ENCODE measurements around the gene SEL1L2.

Gene SEL1L2, protein sequence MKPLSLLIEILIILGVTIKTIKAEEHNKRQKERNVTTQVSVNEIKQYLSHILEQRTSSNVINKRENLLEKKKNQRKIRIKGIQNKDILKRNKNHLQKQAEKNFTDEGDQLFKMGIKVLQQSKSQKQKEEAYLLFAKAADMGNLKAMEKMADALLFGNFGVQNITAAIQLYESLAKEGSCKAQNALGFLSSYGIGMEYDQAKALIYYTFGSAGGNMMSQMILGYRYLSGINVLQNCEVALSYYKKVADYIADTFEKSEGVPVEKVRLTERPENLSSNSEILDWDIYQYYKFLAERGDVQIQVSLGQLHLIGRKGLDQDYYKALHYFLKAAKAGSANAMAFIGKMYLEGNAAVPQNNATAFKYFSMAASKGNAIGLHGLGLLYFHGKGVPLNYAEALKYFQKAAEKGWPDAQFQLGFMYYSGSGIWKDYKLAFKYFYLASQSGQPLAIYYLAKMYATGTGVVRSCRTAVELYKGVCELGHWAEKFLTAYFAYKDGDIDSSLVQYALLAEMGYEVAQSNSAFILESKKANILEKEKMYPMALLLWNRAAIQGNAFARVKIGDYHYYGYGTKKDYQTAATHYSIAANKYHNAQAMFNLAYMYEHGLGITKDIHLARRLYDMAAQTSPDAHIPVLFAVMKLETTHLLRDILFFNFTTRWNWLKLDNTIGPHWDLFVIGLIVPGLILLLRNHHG

DNA sequence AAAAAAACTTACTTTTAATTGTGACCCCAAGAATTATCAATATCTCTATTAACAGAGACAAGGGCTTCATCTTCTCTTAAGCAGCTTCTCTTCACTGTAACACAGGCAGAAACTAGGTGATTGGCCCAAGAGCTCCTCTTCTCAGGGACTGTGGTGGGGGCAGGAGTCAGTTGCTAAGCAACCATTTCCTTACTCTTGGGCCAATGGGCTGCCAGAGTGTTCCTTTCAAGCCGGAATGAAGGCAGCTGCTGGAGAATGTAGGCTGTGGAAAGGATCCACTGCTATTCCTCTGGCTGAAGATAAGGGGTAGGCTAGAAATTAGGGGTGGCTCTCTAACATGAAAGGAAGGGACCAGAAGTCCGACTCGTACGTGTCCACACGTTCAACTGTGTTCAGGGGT lies at the start of gene SEL1L2:
Gene SEL1L2, minus strand, starts transcription at position 150 of the 400 bp plus-strand sequence. Its CDS starts 80 bp downstream, at position 70.
- TF ChIP-seq, protein P1, sequence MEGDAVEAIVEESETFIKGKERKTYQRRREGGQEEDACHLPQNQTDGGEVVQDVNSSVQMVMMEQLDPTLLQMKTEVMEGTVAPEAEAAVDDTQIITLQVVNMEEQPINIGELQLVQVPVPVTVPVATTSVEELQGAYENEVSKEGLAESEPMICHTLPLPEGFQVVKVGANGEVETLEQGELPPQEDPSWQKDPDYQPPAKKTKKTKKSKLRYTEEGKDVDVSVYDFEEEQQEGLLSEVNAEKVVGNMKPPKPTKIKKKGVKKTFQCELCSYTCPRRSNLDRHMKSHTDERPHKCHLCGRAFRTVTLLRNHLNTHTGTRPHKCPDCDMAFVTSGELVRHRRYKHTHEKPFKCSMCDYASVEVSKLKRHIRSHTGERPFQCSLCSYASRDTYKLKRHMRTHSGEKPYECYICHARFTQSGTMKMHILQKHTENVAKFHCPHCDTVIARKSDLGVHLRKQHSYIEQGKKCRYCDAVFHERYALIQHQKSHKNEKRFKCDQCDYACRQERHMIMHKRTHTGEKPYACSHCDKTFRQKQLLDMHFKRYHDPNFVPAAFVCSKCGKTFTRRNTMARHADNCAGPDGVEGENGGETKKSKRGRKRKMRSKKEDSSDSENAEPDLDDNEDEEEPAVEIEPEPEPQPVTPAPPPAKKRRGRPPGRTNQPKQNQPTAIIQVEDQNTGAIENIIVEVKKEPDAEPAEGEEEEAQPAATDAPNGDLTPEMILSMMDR (IDR thresholded peaks at IDR 0.05; ENCODE audit: insufficient read depth, missing control alignments): no peak
- FAIRE-seq: no peak
- DNase-seq (ENCODE audit: insufficient read length, low spot score): no peak

DNA sequence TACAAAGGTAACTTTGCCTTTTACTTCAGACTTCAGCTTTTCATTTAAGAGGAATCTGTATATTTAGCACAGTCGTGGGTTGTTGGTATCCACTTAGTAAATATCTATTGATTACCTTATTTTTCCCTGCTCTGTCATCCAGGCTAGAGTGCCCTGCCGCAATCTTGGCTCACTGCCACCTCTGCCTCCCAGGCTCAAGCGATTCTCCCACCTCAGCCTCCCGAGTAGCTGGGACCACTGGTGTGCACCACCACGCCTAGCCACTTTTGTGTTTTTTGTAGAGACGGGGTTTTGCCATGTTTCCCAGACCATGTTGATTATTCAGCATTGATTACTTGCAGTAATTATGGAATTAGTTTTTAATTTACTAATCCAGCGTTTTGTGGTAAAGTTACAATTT lies 46.2 kb upstream of the SEL1L2 start:
- TF ChIP-seq, protein P1 (IDR thresholded peaks at IDR 0.05; ENCODE audit: insufficient read depth, missing control alignments): no peak
- DNase-seq (ENCODE audit: insufficient read length, low spot score): no peak
- no peak for FAIRE-seq

DNA sequence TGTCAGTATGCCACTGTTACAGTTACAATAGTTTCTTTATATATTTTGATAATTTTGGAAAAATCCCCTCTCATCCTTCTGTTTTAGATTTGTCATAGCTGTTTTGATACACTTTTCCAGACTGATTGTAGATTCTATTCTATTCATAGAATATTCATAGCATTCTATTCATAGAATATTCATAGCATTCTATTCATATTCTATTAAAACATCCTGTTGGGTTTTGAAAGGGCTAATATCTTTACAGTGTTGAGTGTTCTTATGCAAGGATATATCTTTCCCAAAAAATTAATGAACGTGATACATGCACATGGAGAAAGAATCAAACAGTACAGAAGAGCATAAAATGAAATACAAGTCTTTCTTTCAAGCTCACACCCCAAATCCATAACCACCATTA lies 42.9 kb upstream of the SEL1L2 start:
- FAIRE-seq (no peak), DNase-seq (ENCODE audit: insufficient read length, low spot score) (no peak)
- TF ChIP-seq, protein P1 (IDR thresholded peaks at IDR 0.05; ENCODE audit: insufficient read depth, missing control alignments): no peak

DNA sequence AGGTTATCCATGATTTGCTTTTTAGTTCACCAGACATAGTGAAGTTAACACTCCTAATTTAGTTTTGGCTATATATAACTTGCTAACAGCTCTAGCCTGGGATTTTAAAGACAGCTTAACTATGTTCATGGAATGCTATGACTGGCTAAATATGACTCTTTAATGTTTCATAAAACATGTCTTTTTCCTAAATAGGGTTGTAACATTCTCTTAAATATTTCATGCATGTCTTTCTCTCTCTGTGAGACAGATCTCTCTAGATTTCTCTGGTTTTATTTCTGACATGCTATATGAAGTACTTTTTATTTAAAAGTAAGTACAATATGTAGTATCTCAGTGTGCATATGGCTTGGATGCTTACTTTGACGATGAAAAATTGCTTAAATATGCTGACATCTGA lies 40.6 kb upstream of the SEL1L2 start:
- DNase-seq (ENCODE audit: insufficient read length, low spot score) (no peak), FAIRE-seq (no peak)
- TF ChIP-seq, protein P1 (IDR thresholded peaks at IDR 0.05; ENCODE audit: insufficient read depth, missing control alignments): no peak

DNA sequence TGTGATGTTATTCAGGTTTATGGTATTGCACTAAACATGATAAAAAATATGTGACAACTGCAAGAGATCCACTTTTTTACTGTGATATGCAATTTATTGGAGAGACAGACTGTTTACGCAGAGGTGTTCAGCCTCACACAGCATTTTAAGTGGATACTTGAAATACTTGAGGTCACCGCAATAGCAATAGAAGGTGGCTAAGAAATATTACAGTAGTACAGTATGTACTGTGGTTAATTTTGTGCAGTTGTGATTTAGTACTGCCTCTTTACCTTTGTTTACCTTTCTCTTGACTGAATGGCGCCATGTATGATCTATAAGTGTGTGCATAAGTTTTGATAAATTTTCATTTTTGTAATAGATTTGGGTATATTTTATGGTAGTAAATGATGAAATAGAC lies 22.3 kb upstream of the SEL1L2 start:
- DNase-seq (ENCODE audit: insufficient read length, low spot score): no peak
- TF ChIP-seq, protein P1 (IDR thresholded peaks at IDR 0.05; ENCODE audit: insufficient read depth, missing control alignments): no peak
- no peak for FAIRE-seq

DNA sequence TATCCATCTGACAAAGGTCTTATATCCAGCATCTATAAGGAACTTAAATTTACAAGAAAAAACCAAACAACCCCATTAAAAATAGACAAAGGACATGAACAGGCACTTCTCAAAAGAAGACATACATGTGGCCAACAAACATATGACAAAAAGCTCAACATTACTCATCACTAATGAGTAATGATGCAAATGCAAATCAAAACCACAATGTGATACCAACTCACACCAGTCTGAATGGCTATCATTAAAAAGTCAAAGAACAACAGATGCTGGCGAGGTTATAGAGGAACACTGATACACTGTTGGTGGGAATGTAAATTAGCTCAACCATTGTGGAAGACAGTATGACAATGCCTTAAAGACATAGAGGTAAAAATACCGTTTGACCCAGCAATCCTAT lies 18.8 kb upstream of the SEL1L2 start:
- TF ChIP-seq, protein P1 (IDR thresholded peaks at IDR 0.05; ENCODE audit: insufficient read depth, missing control alignments): no peak
- DNase-seq (ENCODE audit: insufficient read length, low spot score) (no peak), FAIRE-seq (no peak)

DNA sequence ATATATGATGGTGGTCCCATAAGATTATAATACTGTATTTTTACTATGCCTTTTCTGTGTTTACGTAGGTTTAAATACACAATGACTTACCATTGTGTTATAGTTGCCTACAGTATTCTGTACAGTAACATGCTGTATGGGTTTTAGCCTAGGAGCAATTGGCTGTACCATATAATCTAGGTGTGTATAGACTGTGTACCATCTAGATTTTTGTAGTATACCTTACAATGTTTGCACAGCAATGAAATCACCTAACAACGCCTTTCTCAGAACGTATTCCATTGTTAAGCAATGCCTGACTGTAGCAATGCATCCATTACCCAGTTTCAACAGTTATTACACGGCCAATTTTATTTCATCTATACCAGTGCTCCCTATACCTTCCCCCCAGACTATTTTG lies 15.6 kb upstream of the SEL1L2 start:
- FAIRE-seq (no peak), DNase-seq (ENCODE audit: insufficient read length, low spot score) (no peak)
- TF ChIP-seq, protein P1 (IDR thresholded peaks at IDR 0.05; ENCODE audit: insufficient read depth, missing control alignments): no peak

Data from D721Med (cell line).